ENCODE measurements around the gene CDC42BPA. TPM values are rescaled to one million over a fixed set of nuclear protein-coding genes. Genes with fewer than 3 reads are reported as not detected.

The CDC42BPA gene
- total and polyA plus RNA-seq, 9 of the 15 experiments (the other 6 are each of a cell fraction or from before 2014, with no cell fraction given) = 8.0 to 77.5 (median 52.1) TPM

DNA sequence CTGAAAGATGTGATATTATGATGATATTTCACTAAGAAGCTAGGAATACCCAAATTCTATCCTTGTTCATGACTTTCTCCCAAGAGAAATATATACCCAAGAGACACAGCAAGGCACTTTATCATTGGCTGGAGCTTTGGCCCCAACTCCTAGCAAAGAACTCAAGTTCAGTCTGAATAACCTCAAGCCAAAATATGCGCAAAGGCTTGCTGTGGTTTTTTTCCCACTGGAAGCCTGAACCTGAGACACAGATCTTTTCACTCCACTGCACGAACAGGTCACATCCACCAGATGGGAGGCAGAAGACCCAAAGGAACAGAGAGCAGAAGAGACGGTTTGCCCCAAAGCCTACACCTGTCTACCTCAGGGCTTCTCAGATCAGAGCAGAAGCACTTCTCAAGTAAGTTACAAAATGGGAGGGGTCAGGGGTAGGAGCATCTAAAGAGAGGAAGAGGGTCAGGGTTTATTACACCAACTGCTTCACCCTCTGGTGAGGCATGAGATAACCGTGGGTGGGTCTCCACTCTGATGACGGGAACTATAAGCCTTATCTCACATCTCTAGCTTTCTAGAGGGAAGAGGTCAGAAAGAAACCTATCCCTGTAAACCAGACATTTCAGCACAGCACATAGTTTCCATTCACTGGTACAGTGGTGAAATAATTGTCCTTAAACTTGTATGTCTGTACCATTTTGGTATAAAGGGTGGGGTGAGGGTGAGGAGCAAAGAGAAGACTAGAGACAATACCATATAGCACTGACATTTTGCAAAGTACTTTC, 17.1 kb upstream of the CDC42BPA start (continued):
- TF ChIP-seq, protein P1, sequence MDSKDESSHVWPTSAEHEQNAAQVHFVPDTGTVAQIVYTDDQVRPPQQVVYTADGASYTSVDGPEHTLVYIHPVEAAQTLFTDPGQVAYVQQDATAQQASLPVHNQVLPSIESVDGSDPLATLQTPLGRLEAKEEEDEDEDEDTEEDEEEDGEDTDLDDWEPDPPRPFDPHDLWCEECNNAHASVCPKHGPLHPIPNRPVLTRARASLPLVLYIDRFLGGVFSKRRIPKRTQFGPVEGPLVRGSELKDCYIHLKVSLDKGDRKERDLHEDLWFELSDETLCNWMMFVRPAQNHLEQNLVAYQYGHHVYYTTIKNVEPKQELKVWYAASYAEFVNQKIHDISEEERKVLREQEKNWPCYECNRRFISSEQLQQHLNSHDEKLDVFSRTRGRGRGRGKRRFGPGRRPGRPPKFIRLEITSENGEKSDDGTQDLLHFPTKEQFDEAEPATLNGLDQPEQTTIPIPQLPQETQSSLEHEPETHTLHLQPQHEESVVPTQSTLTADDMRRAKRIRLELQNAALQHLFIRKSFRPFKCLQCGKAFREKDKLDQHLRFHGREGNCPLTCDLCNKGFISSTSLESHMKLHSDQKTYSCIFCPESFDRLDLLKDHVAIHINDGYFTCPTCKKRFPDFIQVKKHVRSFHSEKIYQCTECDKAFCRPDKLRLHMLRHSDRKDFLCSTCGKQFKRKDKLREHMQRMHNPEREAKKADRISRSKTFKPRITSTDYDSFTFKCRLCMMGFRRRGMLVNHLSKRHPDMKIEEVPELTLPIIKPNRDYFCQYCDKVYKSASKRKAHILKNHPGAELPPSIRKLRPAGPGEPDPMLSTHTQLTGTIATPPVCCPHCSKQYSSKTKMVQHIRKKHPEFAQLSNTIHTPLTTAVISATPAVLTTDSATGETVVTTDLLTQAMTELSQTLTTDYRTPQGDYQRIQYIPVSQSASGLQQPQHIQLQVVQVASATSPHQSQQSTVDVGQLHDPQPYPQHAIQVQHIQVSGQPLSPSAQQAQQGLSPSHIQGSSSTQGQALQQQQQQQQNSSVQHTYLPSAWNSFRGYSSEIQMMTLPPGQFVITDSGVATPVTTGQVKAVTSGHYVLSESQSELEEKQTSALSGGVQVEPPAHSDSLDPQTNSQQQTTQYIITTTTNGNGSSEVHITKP (IDR thresholded peaks at IDR 0.05; ENCODE audit: partially characterized antibody) = peak; percentile 77
- TF ChIP-seq L3MBTL2 (IDR thresholded peaks at IDR 0.05) (peak; percentile 21; the same call in 1 of the 2 replicates), ZEB2 (IDR thresholded peaks at IDR 0.05) (peak; percentile 71; the same call in 1 of the 2 replicates), YBX1 (IDR thresholded peaks at IDR 0.05) (no peak), HOXB6 (CRISPR knock-in tag; IDR thresholded peaks at IDR 0.05; ENCODE audit: borderline replicate concordance) (no peak), ATF1 (CRISPR knock-in tag; IDR thresholded peaks at IDR 0.05) (no peak), ATF1 (tag; IDR thresholded peaks at IDR 0.05) (peak; percentile 80), ZBTB26 (CRISPR knock-in tag; IDR thresholded peaks at IDR 0.05) (0 out of 2 replicates have a peak, but pooled peaks have one; percentile 12), NR4A1 (CRISPR knock-in tag; IDR thresholded peaks at IDR 0.05) (no peak), NR4A1 (tag; IDR thresholded peaks at IDR 0.05) (0 out of 2 replicates have a peak, but pooled peaks have one; percentile 55)
- TF ChIP-seq, protein P2, sequence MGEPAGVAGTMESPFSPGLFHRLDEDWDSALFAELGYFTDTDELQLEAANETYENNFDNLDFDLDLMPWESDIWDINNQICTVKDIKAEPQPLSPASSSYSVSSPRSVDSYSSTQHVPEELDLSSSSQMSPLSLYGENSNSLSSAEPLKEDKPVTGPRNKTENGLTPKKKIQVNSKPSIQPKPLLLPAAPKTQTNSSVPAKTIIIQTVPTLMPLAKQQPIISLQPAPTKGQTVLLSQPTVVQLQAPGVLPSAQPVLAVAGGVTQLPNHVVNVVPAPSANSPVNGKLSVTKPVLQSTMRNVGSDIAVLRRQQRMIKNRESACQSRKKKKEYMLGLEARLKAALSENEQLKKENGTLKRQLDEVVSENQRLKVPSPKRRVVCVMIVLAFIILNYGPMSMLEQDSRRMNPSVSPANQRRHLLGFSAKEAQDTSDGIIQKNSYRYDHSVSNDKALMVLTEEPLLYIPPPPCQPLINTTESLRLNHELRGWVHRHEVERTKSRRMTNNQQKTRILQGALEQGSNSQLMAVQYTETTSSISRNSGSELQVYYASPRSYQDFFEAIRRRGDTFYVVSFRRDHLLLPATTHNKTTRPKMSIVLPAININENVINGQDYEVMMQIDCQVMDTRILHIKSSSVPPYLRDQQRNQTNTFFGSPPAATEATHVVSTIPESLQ (CRISPR knock-in tag; IDR thresholded peaks at IDR 0.05) = no peak
